Endothelial cell of umbilical vein (primary cell): ENCODE results near the gene TSPAN31. TPM values are rescaled to one million over a fixed set of nuclear protein-coding genes. Genes with fewer than 3 reads are reported as not detected.

Source experiments
- BruUV-seq: library from RNA; stranded (reverse); fragments of 400-500 nt; replicated peaks from 2 replicates; lab custom pipeline; 2021; lab: Mats Ljungman, UMichigan
- CTCF ChIA-PET: fragments of 300-600, 350-600 bp; sonication (Branson Sonifier 250); formaldehyde crosslinking; loops from one replicate; lab custom pipeline; 2021; ENCODE audit warnings: antibody characterized with exemption, inconsistent platforms; lab: Charles Lee
- POLR2A ChIA-PET: fragments of 300-600, 350-600 bp; sonication (Branson Sonifier 250); formaldehyde crosslinking; loops from one replicate; lab custom pipeline; 2021; ENCODE audit warnings: antibody characterized with exemption, inconsistent platforms; lab: Charles Lee
- DNase-seq: peaks from one replicate; pipeline ENCODE4 v3.0.0-alpha.2; 2011; ENCODE audit warnings: low read depth, low spot score
- FAIRE-seq: peaks from 2 replicates; lab custom pipeline; 2011; peaks lifted over from hg19 to GRCh38; lab: Jason Lieb, UNC
- H2AFZ ChIP-seq: 2 replicates; pipeline ENCODE4 v1.6.0; 2012; ENCODE audit warnings: low read depth, low read length, control low read depth, inconsistent platforms
- H3K27ac ChIP-seq: 2 replicates; pipeline ENCODE4 v1.5.1; 2011; ENCODE audit warnings: low read depth, mild to moderate bottlenecking, control low read depth, low read length, moderate library complexity; ENCODE audit not compliant: insufficient read depth
- H3K27me3 ChIP-seq, 2 experiments: 2 replicates each; pipeline versions ENCODE4 v1.6.0 to v1.6.1; 2011; ENCODE audit warnings: low read length in 2 of 2, mixed read lengths in 1 of 2; ENCODE audit not compliant: control insufficient read depth in 2 of 2, insufficient read depth in 2 of 2
- H3K36me3 ChIP-seq, 2 experiments: 2 replicates in 1 of 2; 3 replicates in 1 of 2; pipeline ENCODE4 v1.5.1; 2011; ENCODE audit warnings: low read length in 2 of 2, mild to moderate bottlenecking in 1 of 2, moderate library complexity in 1 of 2; ENCODE audit not compliant: control insufficient read depth in 2 of 2, insufficient read depth in 2 of 2; ENCODE audit errors: extremely low read depth in 1 of 2
- H3K4me1 ChIP-seq: 3 replicates; pipeline ENCODE4 v1.5.1; 2011; ENCODE audit warnings: mild to moderate bottlenecking, low read length; ENCODE audit not compliant: control insufficient read depth, insufficient read depth; ENCODE audit errors: extremely low read depth
- H3K4me2 ChIP-seq: 2 replicates; pipeline ENCODE4 v1.6.1; 2011; ENCODE audit warnings: low read length, control low read depth, mixed read lengths; ENCODE audit not compliant: insufficient read depth
- H3K4me3 ChIP-seq, 3 experiments: fragments of 200-600 bp in 1 of 3; sonication (generic), shearing (Covaris generic) in 1 of 3; replicated peaks in 1 of 3; 2 replicates each; pipeline ENCODE4 v1.5.1; 2011 to 2016; ENCODE audit warnings: control low read depth in 3 of 3, low read length in 3 of 3, mild to moderate bottlenecking in 2 of 3, inconsistent platforms in 1 of 3, low read depth in 1 of 3, moderate library complexity in 1 of 3; ENCODE audit not compliant: insufficient read depth in 1 of 3
- H3K79me2 ChIP-seq: 2 replicates; pipeline ENCODE4 v1.6.0; 2012; ENCODE audit warnings: low read length, inconsistent platforms; ENCODE audit not compliant: control insufficient read depth, insufficient read depth
- H3K9ac ChIP-seq: replicated peaks from 2 replicates; pipeline ENCODE3; 2011; ENCODE audit warnings: low read length, control low read depth; ENCODE audit not compliant: insufficient read depth; ENCODE audit errors: extremely low read depth
- H3K9me1 ChIP-seq: replicated peaks from 3 replicates; pipeline ENCODE4 v1.6.0; 2011; ENCODE audit warnings: mild to moderate bottlenecking, low read length; ENCODE audit not compliant: control insufficient read depth, insufficient read depth; ENCODE audit errors: extremely low read depth
- H3K9me3 ChIP-seq: replicated peaks from 2 replicates; pipeline ENCODE4 v1.5.1; 2012; ENCODE audit warnings: low read length, inconsistent platforms; ENCODE audit not compliant: control insufficient read depth, insufficient read depth
- H4K20me1 ChIP-seq: replicated peaks from 2 replicates; pipeline ENCODE3; 2011; ENCODE audit warnings: mild to moderate bottlenecking, low read length; ENCODE audit not compliant: control insufficient read depth, insufficient read depth; ENCODE audit errors: extremely low read depth
- CTCF ChIP-seq, 2 donors: IDR thresholded peaks; 1 replicate in 1 of 2; 2 replicates in 1 of 2; pipeline ENCODE4 v1.5.1; 2011; ENCODE audit warnings: low read length in 2 of 2, mild to moderate bottlenecking in 2 of 2, moderate library complexity in 2 of 2, control low read depth in 1 of 2, inconsistent platforms in 1 of 2, low read depth in 1 of 2; ENCODE audit not compliant: insufficient read depth in 1 of 2; ENCODE audit errors: extremely low read depth in 1 of 2
- EZH2 ChIP-seq: IDR thresholded peaks from 2 replicates; pipeline ENCODE4 v1.6.1; 2012; ENCODE audit warnings: borderline replicate concordance, low read depth, mild to moderate bottlenecking, moderate library complexity, low read length, inconsistent platforms; ENCODE audit not compliant: severe bottlenecking
- FOS ChIP-seq: IDR thresholded peaks from 2 replicates; pipeline ENCODE4 v1.6.1; 2011; ENCODE audit warnings: mild to moderate bottlenecking, low read length, moderate library complexity, borderline replicate concordance; ENCODE audit not compliant: insufficient read depth
- GATA2 ChIP-seq: IDR thresholded peaks from 2 replicates; pipeline ENCODE4 v1.7.0; 2011; ENCODE audit warnings: low read depth, mild to moderate bottlenecking, moderate library complexity, mixed read lengths, low read length; ENCODE audit not compliant: insufficient read length, insufficient read depth
- JUN ChIP-seq: IDR thresholded peaks from 2 replicates; pipeline ENCODE4 v1.6.1; 2011; ENCODE audit warnings: borderline replicate concordance, low read depth; ENCODE audit not compliant: insufficient read length, insufficient read depth
- MYC ChIP-seq: IDR thresholded peaks from one replicate; pipeline ENCODE4 v1.6.1; 2011; ENCODE audit warnings: mild to moderate bottlenecking, low read depth, low read length
- POLR2A ChIP-seq: IDR thresholded peaks from 2 replicates; pipeline ENCODE4 v1.6.1; 2012; ENCODE audit warnings: low read depth, mild to moderate bottlenecking, control low read depth, low read length
- POLR2AphosphoS5 ChIP-seq: IDR thresholded peaks from 2 replicates; pipeline ENCODE4 v1.6.1; 2012; ENCODE audit warnings: low read depth, mild to moderate bottlenecking, control low read depth, low read length, moderate library complexity; ENCODE audit not compliant: insufficient read depth
- dilution Hi-C: fragments of 300-500 bp; cut with MboI; formaldehyde crosslinking; loops from one replicate; pipeline ENCODE4 v1.15.0; 2019; ENCODE audit warnings: low sequenced_read_pairs; ENCODE audit not compliant: extremely low pct_ligation_motif_present
- intact Hi-C: fragments of 100-400 bp; cut with micrococcal nuclease; formaldehyde crosslinking; loops from one replicate; pipeline ENCODE4 v1.10.0; 2022
- polyA plus RNA-seq, 4 experiments: library from polyadenylated mRNA; depleted of rRNA in 3 of 4; stranded (reverse) in 3 of 4; unstranded in 1 of 4; fragments of >200 nt; gene quantifications; 2 replicates each; pipeline versions ENCODE4 v1.2.1 to v1.2.3, GENCODE V29; 2011 to 2012; ENCODE audit warnings: missing spikeins in 1 of 4
- total RNA-seq: library from RNA; stranded (reverse); gene quantifications from 2 replicates; pipeline ENCODE4 v1.2.3, GENCODE V29; 2021
- TF ChIP-seq, protein P1 (sequence below): IDR thresholded peaks from 2 replicates; pipeline ENCODE4 v1.6.1; 2011; ENCODE audit not compliant: insufficient read depth, insufficient read length

Gene TSPAN31
- total and polyA plus RNA-seq, 2 donors (not counting 3 experiments of a cell fraction or from before 2014, with no cell fraction given): 15.0 to 43.9 TPM

DNA sequence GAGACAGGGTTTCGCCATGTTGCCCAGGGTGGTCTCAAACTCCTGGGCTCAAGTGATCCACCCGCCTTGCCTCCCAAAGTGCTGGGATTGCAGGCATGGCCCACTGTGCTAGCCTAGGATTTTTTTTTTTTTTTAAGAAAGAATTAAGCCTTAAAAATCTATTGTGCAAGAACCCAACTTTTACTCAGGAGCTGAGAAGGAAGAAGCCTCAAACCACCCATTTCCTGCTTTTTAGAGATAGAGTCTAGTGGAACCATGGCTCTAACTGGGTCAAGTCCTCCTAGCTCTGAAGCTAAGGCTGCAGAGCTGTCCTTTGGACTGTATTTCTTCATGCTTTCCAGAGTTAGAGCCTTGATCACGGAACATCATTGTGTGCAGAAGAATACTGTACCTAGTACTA is 36.4 kb downstream of the TSPAN31 start:
- no peaks in the 10 kb centered on the region for H4K20me1 ChIP-seq
- H2AFZ ChIP-seq: no peak overlapping the region
- peaks cover 2 to 7% of the 10 kb centered on the region in 2 experiments for H3K36me3 ChIP-seq
- DNase-seq (no peak), FAIRE-seq (no peak)
- no peaks in the 10 kb centered on the region for H3K9me1 ChIP-seq
- H3K79me2 ChIP-seq: peaks cover 14% of the 10 kb centered on the region
- no TSS peak for BruUV-seq
- peaks cover 7% of the 10 kb centered on the region for H3K4me1 ChIP-seq
- no peaks in the 10 kb centered on the region for H3K9me3 ChIP-seq
- no peak overlapping the region for H3K4me3 ChIP-seq
- H3K27ac ChIP-seq: no peak overlapping the region
- TF ChIP-seq GATA2 (no peak), POLR2A (no peak), MYC (no peak), JUN (no peak), FOS (no peak), EZH2 (no peak), CTCF (IDR thresholded peaks at IDR 0.05; ENCODE audit: extremely low read depth in 1 of 2, insufficient read depth in 1 of 2, low read depth in 1 of 2, low read length in 2 of 2) (no peak), POLR2AphosphoS5 (no peak)
- TF ChIP-seq, protein P1, sequence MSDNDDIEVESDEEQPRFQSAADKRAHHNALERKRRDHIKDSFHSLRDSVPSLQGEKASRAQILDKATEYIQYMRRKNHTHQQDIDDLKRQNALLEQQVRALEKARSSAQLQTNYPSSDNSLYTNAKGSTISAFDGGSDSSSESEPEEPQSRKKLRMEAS: no peak
- no peaks in the 10 kb centered on the region for H3K27me3 ChIP-seq
- intact Hi-C loops (no loop called here), dilution Hi-C loops (no loop called here)
- CTCF ChIA-PET: interaction anchor here (0.9 to 3.2 kb wide), 6 partner anchors 9 to 115 kb away, joined by 3 to 15 read pairs (median 10); partner anchors contain the start of genes EEF1AKMT3 and METTL1
- no peak overlapping the region for H3K9ac ChIP-seq
- POLR2A ChIA-PET: no interaction called here
- H3K4me2 ChIP-seq: no peak overlapping the region
